Germinal center (tissue), 1 donor: Measurements from ENCODE around the gene FCHO2.
"Not testable (repeated sequence)": the region's sequence is repeated elsewhere in the genome, so short reads cannot be mapped to it uniquely, and the experiment has no call there.

Experiments used
- DNase-seq: peaks from one replicate; pipeline ENCODE4 v3.0.0; 2012; ENCODE audit warnings: mixed read lengths, low spot score

Gene FCHO2, protein sequence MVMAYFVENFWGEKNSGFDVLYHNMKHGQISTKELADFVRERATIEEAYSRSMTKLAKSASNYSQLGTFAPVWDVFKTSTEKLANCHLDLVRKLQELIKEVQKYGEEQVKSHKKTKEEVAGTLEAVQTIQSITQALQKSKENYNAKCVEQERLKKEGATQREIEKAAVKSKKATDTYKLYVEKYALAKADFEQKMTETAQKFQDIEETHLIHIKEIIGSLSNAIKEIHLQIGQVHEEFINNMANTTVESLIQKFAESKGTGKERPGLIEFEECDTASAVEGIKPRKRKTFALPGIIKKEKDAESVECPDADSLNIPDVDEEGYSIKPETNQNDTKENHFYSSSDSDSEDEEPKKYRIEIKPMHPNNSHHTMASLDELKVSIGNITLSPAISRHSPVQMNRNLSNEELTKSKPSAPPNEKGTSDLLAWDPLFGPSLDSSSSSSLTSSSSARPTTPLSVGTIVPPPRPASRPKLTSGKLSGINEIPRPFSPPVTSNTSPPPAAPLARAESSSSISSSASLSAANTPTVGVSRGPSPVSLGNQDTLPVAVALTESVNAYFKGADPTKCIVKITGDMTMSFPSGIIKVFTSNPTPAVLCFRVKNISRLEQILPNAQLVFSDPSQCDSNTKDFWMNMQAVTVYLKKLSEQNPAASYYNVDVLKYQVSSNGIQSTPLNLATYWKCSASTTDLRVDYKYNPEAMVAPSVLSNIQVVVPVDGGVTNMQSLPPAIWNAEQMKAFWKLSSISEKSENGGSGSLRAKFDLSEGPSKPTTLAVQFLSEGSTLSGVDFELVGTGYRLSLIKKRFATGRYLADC

GRCh38 chr5:72955768-72956323 lies at the start of gene FCHO2:
TSS of gene FCHO2 (plus strand) at chr5:72956041. CDS start at chr5:72956097, 56 bp downstream.
- peak; percentile 96 for DNase-seq

- no peak for DNase-seq
These were observed 49.0 kb upstream of the FCHO2 start for GRCh38 chr5:72906806-72907205.

GRCh38 chr5:72908664-72909063 lies 47.2 kb upstream of the FCHO2 start:
- DNase-seq: no peak

DNA sequence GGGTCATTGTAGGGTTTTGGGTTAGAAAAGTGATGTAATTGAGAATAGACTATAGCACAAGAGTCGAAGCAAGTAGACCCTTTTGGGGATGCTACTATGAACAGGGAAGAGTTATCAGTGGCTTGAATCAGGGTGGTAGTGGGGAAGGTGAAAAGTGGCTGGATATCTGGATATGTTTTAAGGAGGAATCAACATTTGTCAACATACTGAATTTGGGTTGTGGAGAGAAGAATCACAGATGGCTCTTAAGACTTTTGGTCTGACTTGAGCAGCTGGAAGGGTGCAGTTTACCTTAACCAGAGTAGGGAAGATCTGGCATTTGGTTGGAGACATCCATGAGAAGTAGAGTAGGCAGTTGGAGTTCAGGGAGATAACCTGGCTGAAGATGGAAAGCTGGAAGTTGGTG lies 38.5 kb upstream of the FCHO2 start:
- DNase-seq: no peak

GRCh38 chr5:72920690-72921502 lies 34.9 kb upstream of the FCHO2 start:
- no peak for DNase-seq

- no peak for DNase-seq
These were observed 34.0 kb upstream of the FCHO2 start for GRCh38 chr5:72921886-72922285.

DNA sequence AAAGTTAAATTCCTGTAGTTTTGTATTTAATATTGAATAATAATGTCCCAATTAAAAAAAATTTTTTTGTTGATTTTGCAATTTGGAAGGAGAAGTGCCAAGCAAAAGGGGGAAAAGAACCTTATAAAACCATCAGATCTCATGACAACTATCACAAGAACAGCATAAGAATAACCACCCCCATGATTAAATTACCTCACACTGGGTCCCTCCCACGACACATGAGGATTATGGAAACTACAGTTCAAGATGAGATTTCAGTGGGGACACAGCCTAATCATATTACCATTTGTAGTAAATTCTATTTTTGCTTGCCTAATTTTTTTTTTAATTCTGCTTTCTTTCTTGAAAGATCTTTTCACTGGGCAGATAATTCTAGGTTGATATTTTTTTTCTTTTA lies 33.4 kb upstream of the FCHO2 start:
- no peak for DNase-seq

DNA sequence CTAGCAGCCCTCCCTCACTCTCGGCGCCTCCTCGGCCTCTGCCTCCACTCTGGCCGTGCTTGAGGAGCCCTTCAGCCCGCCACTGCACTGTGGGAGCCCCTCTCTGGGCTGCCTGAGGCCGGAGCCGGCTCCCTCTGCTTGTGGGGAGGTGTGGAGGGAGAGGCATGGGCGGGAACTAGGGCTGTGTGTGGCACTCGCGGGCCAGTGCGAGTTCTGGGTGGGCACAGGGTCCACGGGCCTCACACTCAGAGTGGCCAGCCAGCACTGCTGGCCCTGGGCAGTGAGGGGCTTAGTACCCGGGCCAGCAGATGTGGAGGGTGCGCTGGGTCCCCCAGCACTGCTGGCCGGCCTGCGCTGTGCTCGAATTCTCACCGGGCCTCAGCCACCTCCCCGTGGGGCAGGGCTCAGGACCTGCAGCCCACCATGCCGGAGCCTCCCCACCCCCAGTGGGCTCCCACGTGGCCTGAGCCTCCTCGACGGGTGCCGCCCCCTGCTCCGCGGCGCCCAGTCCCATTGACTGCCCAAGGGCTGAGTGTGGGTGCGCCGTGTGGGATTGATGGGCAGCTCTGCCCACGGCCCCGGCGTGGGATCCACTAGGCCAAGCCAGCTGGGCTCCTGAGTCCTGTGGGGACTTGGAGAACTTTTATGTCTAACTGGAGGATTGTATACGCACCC lies 30.4 kb upstream of the FCHO2 start:
- no peak for DNase-seq

DNA sequence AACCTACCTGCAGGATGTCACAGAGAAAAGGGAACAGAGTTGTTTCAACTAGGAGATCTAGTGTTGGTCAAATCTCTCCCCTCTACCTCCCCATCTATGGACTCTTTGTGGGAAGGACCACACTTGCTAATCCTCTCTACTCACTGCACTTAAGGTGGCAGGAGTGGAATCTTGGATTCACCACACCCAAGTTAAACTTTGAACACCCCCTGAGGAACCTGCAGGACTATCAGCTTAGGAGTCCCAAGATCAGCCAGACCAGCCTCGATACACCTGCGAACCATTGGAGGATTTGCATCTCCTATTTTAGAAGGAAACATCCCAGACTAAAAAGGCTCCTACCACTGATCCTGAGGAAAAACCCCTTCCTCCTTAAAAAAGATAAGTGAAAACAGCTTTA lies 23.2 kb upstream of the FCHO2 start:
- DNase-seq: not testable (repeated sequence)

GRCh38 chr5:72934953-72935725 lies 20.7 kb upstream of the FCHO2 start:
- not testable (repeated sequence) for DNase-seq

DNA sequence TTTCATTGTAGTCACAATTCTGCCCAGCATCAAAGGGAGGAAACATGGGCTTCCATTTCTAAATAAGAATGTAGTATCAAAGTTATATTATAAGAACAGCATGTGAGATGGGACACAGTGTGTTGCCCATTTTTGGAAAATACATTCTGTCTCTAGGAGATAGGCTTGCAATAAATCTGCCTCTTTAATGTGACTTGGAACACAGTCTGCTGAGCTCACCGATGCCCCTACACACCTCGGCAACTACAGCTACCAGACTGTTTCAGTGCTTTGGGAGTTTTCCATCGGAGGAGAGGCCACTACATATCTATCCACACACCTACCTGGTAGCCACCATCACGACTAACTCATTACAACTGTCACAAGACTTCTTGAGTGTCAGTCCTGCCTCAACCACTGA lies 18.9 kb upstream of the FCHO2 start:
- no peak for DNase-seq

DNA sequence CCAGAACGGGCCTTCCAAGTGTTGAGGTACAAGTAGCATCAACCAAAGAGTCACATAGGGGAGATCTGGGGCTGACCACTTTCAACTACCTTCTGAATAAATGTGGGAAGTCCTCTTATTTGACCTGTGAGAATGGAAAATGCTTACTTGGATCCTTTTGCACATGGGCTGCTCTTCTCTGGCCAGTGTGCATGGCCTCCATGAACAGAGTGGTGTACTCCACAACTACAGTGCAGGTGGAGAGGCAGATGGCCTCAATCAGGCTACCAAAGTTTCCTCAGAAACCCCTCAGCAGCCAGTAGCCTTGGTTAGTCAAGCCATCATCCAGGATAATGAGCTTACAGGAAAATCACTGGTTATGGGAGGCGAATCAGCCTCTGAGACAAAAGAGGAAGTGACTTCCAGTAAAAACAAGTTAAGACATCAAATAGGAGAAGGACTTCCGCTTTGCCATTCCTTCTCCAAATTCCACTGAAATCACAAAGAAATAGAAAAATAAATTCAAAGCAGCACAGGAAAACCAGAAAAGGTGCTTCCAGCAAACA lies 18.3 kb upstream of the FCHO2 start:
- DNase-seq: no peak

GRCh38 chr5:72938206-72938605 lies 17.6 kb upstream of the FCHO2 start:
- no peak for DNase-seq

GRCh38 chr5:72940082-72940481 lies 15.8 kb upstream of the FCHO2 start:
- DNase-seq: no peak

GRCh38 chr5:72943307-72943706 lies 12.5 kb upstream of the FCHO2 start:
- no peak for DNase-seq

DNA sequence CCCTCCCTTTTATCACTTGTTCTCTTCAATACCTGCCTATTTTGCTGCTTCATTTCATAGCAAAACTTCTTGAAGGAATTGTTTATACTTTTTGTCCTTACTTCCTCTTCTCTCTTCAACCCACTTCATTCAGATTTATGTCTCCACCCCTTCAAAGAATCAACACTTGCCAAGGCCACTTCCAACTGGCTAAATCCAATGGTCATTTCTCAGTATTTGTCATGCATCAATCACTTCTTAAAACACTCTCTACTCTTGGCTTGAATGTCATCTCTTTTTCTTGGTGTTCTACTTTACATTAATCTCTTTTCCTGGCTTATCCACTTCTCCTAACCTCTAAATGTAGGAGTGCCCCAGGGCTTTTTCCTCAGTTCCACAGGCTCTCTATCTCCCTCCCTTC lies 8.3 kb upstream of the FCHO2 start:
- DNase-seq: no peak

DNA sequence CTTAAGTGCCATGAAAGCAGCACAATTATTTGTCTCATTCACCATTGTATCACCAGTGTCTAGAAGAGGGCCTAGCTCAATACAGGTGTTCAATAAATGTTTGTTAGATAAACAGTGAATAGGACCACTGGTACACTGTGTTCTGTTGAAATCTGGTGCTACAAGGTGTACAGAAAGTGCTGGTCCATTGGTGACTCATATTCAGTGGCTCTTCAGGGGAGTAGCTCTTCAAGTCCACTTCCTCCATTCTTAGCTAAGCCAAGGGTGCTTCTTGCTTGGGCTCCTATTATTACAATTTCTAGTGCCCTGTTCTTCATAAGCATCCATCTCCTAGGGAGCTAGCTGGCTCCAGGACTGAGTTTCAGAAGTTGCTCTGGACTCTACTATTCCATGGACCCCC lies 6.4 kb upstream of the FCHO2 start:
- DNase-seq: no peak

GRCh38 chr5:72951671-72952468 lies 4.0 kb upstream of the FCHO2 start:
- DNase-seq: no peak

DNA sequence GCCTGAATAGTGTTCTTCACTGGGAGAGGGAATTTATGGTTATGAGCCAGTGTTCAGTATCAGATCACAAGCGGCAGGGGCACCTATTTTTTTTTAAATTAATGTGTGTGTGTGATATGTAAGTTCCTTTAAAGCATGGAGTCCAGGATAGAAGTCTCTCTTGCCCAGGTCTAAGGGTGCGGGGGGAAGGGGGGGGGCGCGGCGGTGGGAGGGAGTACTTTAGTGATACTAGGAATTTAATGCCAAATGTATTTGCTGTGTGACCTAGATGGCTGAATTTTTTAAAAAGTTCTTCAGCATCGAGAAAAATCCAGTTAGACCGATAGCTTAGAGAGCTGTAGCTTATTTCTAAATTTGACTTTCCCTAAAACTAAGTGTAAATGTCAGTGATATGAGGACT lies 1.5 kb upstream of the FCHO2 start:
- DNase-seq: no peak
